Lower leg skin (tissue), 4 donors: Measurements from ENCODE around the gene FOXA2. TPM values are rescaled to one million over a fixed set of nuclear protein-coding genes. Genes with fewer than 3 reads are reported as not detected.

ENCODE experiments used
- DNase-seq, 2 donors: peaks; one replicate each; pipeline ENCODE4 v3.0.0-alpha.2; 2019; ENCODE audit warnings: low spot score in 2 of 2
- H3K4me3 ChIP-seq: fragments of 200-600 bp; sonication (generic); 2 replicates; pipeline ENCODE4 v1.5.1; 2017; ENCODE audit warnings: mild to moderate bottlenecking, low read depth; ENCODE audit not compliant: poor library complexity, severe bottlenecking
- POLR2A ChIP-seq, 2 donors: fragments of 450-650 bp; IDR thresholded peaks; one replicate each; pipeline ENCODE4 v1.6.1; 2016 to 2017; ENCODE audit warnings: antibody characterized with exemption in 2 of 2, mild to moderate bottlenecking in 1 of 2, moderate library complexity in 1 of 2
- WGBS, 2 donors: methylation state at CpG; one replicate each; pipeline ENCODE4 v1.1.5; 2018; 5-methylcytosine and 5-hydroxymethylcytosine counted together
- intact Hi-C: fragments of 100-400 bp; cut with DNase I; formaldehyde crosslinking; loops from one replicate; pipeline ENCODE4 v1.15.0; 2023; ENCODE audit warnings: low total_unique reads
- total RNA-seq, 4 donors: library from RNA; depleted of rRNA; stranded (reverse); fragments of >200 nt; gene quantifications; one replicate each; pipeline ENCODE4 v1.1.0, GENCODE V29; 2016
- TF ChIP-seq, protein P1 (sequence below), 3 donors: fragments of 450-650 bp; IDR thresholded peaks; one replicate each; pipeline ENCODE4 v1.5.1; 2016; ENCODE audit warnings: antibody characterized with exemption in 3 of 3, mild to moderate bottlenecking in 3 of 3, moderate library complexity in 2 of 3

The FOXA2 gene
- total RNA-seq, 4 donors from 2014 or later, result not detected

DNA sequence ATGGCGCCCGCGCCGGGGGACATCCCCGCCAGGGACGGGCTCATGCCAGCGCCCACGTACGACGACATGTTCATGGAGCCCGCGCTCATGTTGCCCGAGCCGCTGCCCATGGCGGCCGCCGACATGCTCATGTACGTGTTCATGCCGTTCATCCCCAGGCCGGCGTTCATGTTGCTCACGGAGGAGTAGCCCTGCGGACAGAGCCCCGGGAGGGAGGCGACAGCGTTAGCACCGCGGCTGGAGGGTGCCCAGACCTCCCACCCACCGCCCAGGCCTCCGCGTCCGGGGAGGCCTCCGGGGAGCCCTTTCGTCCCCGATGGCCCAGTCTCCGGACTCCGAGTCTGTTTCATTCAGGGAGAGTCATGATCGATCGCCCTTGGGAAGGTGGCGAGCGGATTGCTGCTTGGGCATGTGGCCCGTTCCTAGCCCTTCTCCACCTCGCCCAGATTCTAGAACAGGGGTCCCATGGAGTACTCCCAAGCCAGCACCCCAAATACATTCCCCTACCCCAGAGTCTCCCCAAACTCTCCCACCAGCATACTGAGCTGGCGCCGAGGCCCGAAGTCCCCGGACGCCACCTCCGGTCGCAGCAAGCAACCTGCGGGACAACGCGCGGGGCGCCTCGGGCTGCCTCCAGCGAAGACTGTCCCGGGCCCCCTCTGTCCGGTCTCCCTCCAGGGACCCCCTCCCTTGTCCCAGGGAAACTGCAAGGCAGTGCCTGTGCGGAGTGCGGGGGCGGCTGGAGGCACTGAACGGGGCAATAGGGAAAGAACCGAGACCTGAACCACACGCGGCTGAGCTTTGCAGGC, 1.2 kb downstream of the FOXA2 start:
- no peak overlapping the region for H3K4me3 ChIP-seq
- DNase-seq, result no peak
- intact Hi-C loops, result no loop called here
- WGBS, 2 donors, result 0 to 3% methylated on average over 8 to 9 of the region's 66 CpGs
- TF ChIP-seq, protein P1, sequence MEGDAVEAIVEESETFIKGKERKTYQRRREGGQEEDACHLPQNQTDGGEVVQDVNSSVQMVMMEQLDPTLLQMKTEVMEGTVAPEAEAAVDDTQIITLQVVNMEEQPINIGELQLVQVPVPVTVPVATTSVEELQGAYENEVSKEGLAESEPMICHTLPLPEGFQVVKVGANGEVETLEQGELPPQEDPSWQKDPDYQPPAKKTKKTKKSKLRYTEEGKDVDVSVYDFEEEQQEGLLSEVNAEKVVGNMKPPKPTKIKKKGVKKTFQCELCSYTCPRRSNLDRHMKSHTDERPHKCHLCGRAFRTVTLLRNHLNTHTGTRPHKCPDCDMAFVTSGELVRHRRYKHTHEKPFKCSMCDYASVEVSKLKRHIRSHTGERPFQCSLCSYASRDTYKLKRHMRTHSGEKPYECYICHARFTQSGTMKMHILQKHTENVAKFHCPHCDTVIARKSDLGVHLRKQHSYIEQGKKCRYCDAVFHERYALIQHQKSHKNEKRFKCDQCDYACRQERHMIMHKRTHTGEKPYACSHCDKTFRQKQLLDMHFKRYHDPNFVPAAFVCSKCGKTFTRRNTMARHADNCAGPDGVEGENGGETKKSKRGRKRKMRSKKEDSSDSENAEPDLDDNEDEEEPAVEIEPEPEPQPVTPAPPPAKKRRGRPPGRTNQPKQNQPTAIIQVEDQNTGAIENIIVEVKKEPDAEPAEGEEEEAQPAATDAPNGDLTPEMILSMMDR (IDR thresholded peaks at IDR 0.05), result no peak
- TF ChIP-seq POLR2A (IDR thresholded peaks at IDR 0.05), result no peak

DNA sequence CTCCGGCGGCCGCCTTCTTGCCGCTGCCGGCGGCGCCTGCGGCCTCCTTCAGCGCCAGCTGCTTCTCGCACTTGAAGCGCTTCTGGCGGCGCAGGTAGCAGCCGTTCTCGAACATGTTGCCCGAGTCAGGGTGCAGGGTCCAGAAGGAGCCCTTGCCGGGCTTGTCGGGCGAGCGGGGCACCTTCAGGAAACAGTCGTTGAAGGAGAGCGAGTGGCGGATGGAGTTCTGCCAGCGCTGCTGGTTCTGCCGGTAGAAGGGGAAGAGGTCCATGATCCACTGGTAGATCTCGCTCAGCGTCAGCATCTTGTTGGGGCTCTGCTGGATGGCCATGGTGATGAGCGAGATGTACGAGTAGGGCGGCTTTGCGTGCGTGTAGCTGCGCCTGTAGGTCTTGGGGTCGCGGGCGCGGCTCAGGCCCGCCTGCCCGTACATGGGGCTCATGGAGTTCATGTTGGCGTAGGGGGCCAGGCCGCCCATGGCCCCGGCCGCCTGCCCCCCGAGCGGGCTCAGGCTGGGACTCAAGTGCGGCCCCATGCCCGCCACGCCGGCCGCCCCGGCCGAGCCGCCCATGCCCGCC, 1.9 kb downstream of the FOXA2 start:
- WGBS, 2 donors, result 5 to 8% methylated on average over 26 to 27 of the region's 54 CpGs
- H3K4me3 ChIP-seq, result no peak overlapping the region
- no peak for DNase-seq
- no peak for TF ChIP-seq POLR2A (IDR thresholded peaks at IDR 0.05)
- TF ChIP-seq, protein P1 (IDR thresholded peaks at IDR 0.05), result no peak
- intact Hi-C loops, result no loop called here

DNA sequence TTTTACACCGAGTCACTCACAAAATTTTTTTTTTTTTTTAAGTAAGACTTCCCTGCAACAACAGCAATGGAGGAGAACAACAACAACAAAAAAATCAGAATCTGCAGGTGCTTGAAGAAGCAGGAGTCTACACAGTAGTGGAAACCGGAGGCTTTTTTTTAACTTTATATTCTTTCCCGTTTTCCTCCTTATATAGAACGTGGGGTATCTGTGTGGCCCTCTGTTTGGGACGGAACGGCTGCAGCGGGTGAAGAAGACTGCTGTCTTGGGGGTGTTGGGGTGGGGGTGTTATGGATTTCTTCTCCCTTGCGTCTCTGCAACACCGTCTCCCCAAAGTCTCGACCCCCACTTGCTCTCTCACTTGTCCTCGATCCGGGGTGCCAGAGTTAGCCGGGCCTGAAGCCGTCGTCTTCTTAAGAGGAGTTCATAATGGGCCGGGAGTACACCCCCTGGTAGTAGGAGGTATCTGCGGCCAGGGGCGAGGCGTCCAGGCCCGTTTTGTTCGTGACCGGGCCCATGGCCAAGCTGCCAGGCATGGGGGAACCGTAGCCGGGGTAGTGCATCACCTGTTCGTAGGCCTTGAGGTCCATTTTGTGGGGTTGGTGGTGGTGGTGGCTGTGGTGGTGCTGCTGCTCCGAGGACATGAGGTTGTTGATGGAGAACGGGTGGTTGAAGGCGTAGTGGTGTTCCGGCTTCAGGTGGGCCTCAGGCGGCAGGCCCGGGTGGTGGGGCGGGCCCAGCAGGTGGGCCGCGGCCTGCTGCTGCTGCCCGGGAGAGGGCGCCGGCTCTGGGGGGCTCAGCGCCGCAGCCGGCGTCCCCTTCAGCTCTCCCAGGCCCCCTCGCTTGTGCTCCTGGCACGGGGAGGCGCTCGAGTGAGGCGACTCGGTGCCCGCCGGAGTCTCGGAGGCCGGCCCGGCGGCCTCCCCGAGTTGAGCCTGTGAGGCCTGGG, 2.7 kb downstream of the FOXA2 start:
- H3K4me3 ChIP-seq, result no peak overlapping the region
- no peak for TF ChIP-seq POLR2A (IDR thresholded peaks at IDR 0.05)
- TF ChIP-seq, protein P1 (IDR thresholded peaks at IDR 0.05), result no peak
- no peak for DNase-seq
- intact Hi-C loops, result no loop called here
- 20 to 21% methylated on average over 31 to 42 of the region's 54 CpGs for WGBS, 2 donors

DNA sequence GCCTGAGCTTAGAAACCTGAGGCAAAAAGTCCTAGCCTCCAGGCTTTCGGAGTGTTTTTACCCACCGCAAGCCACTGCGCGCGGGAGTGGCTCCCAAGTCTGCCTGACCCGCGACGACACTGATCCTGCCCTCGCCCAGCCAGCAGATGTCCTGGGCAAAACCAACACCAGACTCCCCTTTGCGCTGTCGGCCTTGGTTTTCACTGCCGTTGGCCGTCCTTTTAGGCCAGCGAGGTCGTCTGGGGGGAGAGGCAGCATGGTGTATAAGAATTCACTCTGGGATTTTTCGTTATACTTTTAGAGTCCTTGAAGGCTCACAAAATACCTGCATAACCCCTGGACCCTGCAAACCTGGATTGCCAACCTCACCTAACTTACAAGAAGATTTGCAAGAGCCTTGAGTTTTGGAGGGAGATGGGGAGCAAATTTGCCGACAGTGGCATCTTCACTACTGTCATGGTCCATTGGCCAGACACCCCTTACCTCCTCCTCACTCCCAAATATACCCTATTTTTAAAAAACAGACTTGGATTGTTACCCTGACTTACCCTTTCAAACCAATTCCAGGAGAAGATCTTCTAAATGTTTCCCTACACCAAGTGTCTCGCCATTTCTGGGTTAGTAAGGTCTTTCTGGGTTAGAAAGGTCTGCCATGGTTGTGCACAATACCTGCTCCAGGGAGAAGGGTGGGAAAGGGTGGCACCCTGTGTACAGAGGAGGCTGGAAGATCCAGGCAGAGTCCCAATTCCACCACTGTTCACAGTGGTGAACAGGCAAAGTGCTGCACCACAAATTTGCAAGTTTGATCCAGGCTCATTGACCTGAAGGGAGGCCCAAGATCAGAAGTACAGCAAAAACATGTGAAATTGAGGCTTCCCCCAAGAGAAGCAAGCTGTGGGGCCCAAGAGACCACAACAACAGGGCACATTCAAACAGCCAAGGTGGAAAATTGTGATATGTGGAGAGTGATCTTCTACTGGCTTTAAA, 4.4 kb downstream of the FOXA2 start:
- no peak for TF ChIP-seq POLR2A (IDR thresholded peaks at IDR 0.05)
- TF ChIP-seq, protein P1 (IDR thresholded peaks at IDR 0.05), result no peak
- no peak overlapping the region for H3K4me3 ChIP-seq
- intact Hi-C loops, result no loop called here
- WGBS, 2 donors, result 24 to 27% methylated on average over 18 of the region's 18 CpGs
- DNase-seq, result no peak

DNA sequence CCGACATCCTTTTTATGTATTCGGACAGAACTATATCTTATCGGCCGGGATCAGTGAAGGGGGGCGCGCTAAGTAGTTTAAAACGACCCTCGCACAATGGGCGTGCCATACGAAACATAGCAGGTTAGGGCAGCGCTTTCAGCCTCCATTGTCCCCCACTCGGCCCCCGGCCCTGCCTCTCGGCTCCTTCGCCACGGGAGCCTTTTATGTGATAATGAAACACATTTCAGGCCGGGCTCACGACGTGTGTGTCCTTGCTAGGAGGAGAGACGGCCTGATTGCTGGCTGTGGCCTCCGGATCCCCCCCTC, 5.3 kb downstream of the FOXA2 start:
- TF ChIP-seq, protein P1 (IDR thresholded peaks at IDR 0.05), result no peak
- TF ChIP-seq POLR2A (IDR thresholded peaks at IDR 0.05), result no peak
- intact Hi-C loops, result no loop called here
- WGBS, 2 donors, result 2 to 3% methylated on average over 21 of the region's 21 CpGs
- H3K4me3 ChIP-seq, result no peak overlapping the region
- no peak for DNase-seq
